ENCODE measurements around the gene BGN. TPM values are rescaled to one million over a fixed set of nuclear protein-coding genes. Genes with fewer than 3 reads are reported as not detected.
A peak's percentile ranks its signal among the peaks of the same experiment; 100 is the strongest.

BGN gene
- total RNA-seq, 3 donors from 2014 or later: 9.7 to 21.3 (median 11.0) TPM

- H3K4me3 ChIP-seq: no peak overlapping the region
- peaks cover 5 to 74% of the 10 kb centered on the region in 2 donors for H3K27me3 ChIP-seq
- DNase-seq (ENCODE audit: low spot score in 2 of 2): no peak
- H3K36me3 ChIP-seq: no peaks in the 10 kb centered on the region
- H3K27ac ChIP-seq: peak overlapping the region in 1 of 2 donors; percentile 38
- intact Hi-C loops (cut with DNase I; ENCODE audit: low total_unique reads): no loop called here
- H3K9me3 ChIP-seq: no peaks in the 10 kb centered on the region
- H3K4me1 ChIP-seq: no peaks in the 10 kb centered on the region
- TF ChIP-seq POLR2AphosphoS5 (IDR thresholded peaks at IDR 0.05) (no peak), POLR2A (IDR thresholded peaks at IDR 0.05) (no peak)
- TF ChIP-seq, protein P1, sequence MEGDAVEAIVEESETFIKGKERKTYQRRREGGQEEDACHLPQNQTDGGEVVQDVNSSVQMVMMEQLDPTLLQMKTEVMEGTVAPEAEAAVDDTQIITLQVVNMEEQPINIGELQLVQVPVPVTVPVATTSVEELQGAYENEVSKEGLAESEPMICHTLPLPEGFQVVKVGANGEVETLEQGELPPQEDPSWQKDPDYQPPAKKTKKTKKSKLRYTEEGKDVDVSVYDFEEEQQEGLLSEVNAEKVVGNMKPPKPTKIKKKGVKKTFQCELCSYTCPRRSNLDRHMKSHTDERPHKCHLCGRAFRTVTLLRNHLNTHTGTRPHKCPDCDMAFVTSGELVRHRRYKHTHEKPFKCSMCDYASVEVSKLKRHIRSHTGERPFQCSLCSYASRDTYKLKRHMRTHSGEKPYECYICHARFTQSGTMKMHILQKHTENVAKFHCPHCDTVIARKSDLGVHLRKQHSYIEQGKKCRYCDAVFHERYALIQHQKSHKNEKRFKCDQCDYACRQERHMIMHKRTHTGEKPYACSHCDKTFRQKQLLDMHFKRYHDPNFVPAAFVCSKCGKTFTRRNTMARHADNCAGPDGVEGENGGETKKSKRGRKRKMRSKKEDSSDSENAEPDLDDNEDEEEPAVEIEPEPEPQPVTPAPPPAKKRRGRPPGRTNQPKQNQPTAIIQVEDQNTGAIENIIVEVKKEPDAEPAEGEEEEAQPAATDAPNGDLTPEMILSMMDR (IDR thresholded peaks at IDR 0.05): no peak
Observed at GRCh38 chrX:153498453-153498852, 3.7 kb downstream of the BGN start.

- no peak for TF ChIP-seq POLR2A (IDR thresholded peaks at IDR 0.05)
- no peak for TF ChIP-seq POLR2AphosphoS5 (IDR thresholded peaks at IDR 0.05)
- TF ChIP-seq, protein P1 (IDR thresholded peaks at IDR 0.05): no peak
- no peak for DNase-seq (ENCODE audit: low spot score in 2 of 2)
- intact Hi-C loops (cut with DNase I; ENCODE audit: low total_unique reads): no loop called here
- no peaks in the 10 kb centered on the region for H3K36me3 ChIP-seq
- H3K4me3 ChIP-seq: peak overlapping the region in 1 of 3 donors; percentile 22
- peak overlapping the region in 1 of 2 donors; percentile 38 for H3K27ac ChIP-seq
- H3K9me3 ChIP-seq: no peaks in the 10 kb centered on the region
- H3K27me3 ChIP-seq: peaks cover 5 to 74% of the 10 kb centered on the region in 2 donors
- no peaks in the 10 kb centered on the region for H3K4me1 ChIP-seq
Observed at GRCh38 chrX:153499341-153499740, 4.6 kb downstream of the BGN start.

DNA sequence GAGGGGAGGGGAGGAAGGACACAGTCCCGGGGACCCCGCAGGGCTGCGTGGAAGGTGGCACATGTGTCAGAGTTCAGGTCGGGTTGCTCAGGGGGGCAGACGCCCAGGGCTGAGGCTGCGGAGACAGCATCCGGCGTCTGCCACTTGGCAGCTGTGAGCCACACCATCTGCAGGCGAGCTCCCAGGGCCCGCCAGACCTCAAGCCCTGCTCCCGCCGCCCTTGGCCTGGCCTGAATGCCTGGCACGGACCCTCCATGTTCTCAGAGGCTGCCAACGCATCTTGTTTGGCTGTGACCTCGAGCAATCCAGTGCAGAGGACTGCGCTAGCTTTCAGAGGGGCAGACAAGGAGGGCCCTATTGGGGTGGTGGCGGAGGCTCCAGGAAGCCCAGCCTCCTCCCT, 5.1 kb downstream of the BGN start:
- Histone ChIP-seq H3K4me1 (no peaks in the 10 kb centered on the region), H3K27ac (peak overlapping the region in 1 of 2 donors; percentile 38), H3K27me3 (peaks cover 5 to 75% of the 10 kb centered on the region in 2 donors), H3K9me3 (no peaks in the 10 kb centered on the region), H3K36me3 (no peaks in the 10 kb centered on the region), H3K4me3 (peak overlapping the region in 1 of 3 donors; percentile 22)
- TF ChIP-seq, protein P1 (IDR thresholded peaks at IDR 0.05): no peak
- TF ChIP-seq POLR2A (IDR thresholded peaks at IDR 0.05) (no peak), POLR2AphosphoS5 (IDR thresholded peaks at IDR 0.05) (no peak)
- DNase-seq (ENCODE audit: low spot score in 2 of 2): no peak
- intact Hi-C loops (cut with DNase I; ENCODE audit: low total_unique reads): no loop called here

DNA sequence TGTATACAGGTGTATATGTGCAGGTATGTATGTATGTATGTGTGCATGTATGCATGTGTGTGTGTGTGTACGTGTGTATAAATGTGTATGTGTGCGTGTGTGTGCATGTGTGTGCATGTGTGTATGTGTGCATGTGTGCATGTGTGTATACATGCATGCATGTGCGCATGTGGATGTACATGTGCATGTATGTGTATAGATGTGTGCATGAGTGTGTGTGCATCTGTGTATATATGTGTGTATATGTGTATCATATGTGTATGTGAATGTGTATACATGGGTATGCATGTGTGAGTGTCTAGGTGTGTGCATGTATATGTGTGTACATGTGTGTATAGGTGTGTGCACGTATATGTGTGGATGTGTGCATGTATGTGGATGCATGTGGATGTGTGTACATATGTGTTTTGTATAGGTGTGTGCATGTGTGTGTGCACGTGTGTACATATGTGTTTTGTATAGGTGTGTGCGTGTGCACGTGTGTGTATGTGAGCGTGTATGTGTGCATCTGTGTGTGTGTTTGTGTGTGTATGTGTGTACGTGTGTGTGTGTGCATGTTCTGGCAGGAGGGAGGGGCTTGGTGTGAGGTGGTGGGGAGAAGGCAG, 6.0 kb downstream of the BGN start:
- Histone ChIP-seq H3K27ac (no peak overlapping the region), H3K4me3 (no peak overlapping the region), H3K9me3 (no peaks in the 10 kb centered on the region), H3K36me3 (no peaks in the 10 kb centered on the region), H3K4me1 (no peaks in the 10 kb centered on the region), H3K27me3 (peaks cover 5 to 76% of the 10 kb centered on the region in 2 donors)
- intact Hi-C loops (cut with DNase I; ENCODE audit: low total_unique reads): no loop called here
- DNase-seq (ENCODE audit: low spot score in 2 of 2): no peak
- no peak for TF ChIP-seq POLR2AphosphoS5 (IDR thresholded peaks at IDR 0.05)
- no peak for TF ChIP-seq POLR2A (IDR thresholded peaks at IDR 0.05)
- TF ChIP-seq, protein P1 (IDR thresholded peaks at IDR 0.05): no peak

DNA sequence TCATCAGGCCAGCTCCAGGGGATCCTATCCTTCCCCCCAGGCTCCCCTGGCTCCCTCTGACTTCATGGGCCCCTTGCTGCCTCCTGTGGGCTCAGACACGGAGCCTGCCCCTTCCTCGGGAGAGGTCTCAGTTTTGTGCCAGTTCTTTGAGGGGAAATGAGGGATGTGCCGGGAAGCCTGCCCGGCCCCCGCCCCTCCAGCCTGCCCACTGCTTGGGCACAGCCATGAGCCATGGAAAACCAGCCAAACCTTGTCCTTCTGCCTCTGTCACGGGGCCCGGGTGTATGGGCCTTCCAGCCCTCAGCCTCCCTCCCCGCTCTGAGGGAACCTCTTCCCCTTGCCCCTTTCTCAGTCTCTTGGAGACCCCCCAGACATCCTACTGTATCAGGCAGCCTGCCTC, 6.8 kb downstream of the BGN start:
- H3K27ac ChIP-seq: peak overlapping the region in 1 of 2 donors; percentile 25
- no peaks in the 10 kb centered on the region for H3K4me1 ChIP-seq
- TF ChIP-seq, protein P1 (IDR thresholded peaks at IDR 0.05): no peak
- TF ChIP-seq POLR2AphosphoS5 (IDR thresholded peaks at IDR 0.05) (no peak), POLR2A (IDR thresholded peaks at IDR 0.05) (no peak)
- H3K4me3 ChIP-seq: no peak overlapping the region
- intact Hi-C loops (cut with DNase I; ENCODE audit: low total_unique reads): no loop called here
- H3K9me3 ChIP-seq: no peaks in the 10 kb centered on the region
- no peaks in the 10 kb centered on the region for H3K36me3 ChIP-seq
- peaks cover 5 to 76% of the 10 kb centered on the region in 2 donors for H3K27me3 ChIP-seq
- DNase-seq (ENCODE audit: low spot score in 2 of 2): no peak
